NCI-H460 (cell line): ENCODE results near the gene GPR162. TPM values are rescaled to one million over a fixed set of nuclear protein-coding genes. Genes with fewer than 3 reads are reported as not detected.

Experiments
- DNase-seq: peaks from one replicate; pipeline ENCODE4 v3.0.0-alpha.2; 2016; ENCODE audit warnings: low read depth; ENCODE audit errors: extremely low read depth
- total RNA-seq: library from RNA; depleted of rRNA; stranded (reverse); fragments of >200 nt; shearing (Covaris generic); gene quantifications from 2 replicates; pipeline ENCODE4 v1.2.3, GENCODE V29; 2014

The GPR162 gene
- total RNA-seq, 1 experiment from 2014 or later, result 0.94 TPM

- DNase-seq, result no peak
Measured at GRCh38 chr12:6820166-6820565, 1.5 kb upstream of the GPR162 start.

DNA sequence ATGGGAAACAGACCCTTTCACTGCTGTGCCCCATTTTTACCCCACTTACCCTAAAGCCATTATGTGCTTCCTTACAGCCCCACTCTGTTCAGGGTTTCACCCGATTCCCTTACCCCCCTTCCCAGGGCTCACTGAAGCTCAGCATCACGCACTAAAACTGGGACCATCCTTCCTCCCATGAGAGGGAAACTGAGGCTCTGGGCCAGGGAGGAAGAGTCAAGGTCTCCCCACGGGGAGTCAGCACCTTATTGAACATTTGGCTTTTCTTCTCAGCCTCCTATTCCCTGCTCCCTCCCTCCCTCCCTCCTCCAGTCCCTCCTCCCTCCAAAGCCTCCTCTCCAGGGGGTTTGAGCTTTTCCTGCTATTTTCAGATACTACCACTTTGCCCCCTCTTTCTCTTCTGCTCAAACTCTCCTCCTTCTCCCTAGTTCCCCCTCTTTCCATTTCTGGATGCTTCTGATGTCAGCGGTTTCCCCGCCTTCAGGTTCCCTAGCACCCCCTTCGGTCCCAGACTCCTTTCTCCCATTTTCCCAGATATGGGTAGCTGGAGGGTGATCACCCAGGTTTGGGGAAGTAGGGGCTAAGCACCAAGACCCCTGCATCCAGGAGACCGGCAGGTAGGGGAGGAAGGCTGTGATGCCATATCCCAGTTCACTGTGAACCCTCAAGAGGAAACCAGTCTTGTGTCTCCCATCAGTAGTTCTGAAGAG lies 960 bp downstream of the GPR162 start:
- no peak for DNase-seq

GRCh38 chr12:6823182-6824084 lies 1.8 kb downstream of the GPR162 start:
- DNase-seq, result no peak

DNA sequence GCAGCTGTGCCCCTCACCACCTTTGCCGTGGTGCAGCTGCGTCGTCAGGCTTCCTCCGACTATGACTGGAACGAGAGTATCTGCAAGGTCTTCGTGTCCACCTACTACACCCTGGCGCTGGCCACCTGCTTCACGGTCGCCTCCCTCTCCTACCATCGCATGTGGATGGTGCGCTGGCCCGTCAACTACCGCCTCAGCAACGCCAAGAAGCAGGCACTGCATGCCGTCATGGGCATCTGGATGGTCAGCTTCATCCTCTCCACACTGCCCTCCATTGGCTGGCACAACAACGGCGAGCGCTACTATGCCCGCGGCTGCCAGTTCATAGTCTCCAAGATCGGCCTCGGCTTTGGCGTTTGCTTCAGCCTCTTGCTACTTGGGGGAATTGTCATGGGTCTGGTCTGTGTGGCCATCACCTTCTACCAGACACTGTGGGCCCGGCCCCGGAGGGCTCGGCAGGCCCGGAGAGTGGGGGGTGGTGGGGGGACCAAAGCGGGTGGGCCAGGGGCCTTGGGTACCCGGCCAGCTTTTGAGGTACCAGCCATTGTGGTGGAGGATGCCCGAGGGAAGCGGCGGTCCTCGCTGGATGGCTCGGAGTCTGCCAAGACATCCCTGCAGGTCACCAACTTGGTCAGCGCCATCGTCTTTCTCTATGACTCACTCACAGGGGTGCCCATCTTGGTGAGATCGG lies 2.6 kb downstream of the GPR162 start:
- no peak for DNase-seq

DNA sequence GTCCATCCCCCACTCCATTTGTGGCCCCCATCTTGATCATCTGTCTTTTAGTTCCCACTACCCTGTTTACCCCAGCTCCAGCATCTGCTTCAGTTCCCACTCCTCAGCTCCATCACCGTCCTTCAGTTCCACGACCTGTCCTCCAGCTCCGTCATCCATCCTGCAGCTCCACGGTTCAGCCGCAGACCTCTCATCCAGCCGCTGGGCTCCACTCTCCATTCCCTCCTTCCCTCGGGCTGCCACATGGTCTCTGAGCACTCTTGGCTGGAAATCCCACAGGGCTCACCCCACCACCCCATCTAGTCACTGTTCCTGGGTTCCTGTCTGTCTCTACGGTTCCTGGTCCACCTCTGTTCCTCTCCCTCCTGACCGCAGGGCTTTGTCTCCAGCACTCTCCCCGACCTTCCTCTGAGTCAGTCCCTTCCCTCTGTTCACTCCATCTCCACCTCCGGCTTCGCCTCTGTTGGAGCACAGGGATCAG lies 3.3 kb downstream of the GPR162 start:
- no peak for DNase-seq

GRCh38 chr12:6825398-6826124 lies 3.9 kb downstream of the GPR162 start:
- DNase-seq, result peak; percentile 69

DNA sequence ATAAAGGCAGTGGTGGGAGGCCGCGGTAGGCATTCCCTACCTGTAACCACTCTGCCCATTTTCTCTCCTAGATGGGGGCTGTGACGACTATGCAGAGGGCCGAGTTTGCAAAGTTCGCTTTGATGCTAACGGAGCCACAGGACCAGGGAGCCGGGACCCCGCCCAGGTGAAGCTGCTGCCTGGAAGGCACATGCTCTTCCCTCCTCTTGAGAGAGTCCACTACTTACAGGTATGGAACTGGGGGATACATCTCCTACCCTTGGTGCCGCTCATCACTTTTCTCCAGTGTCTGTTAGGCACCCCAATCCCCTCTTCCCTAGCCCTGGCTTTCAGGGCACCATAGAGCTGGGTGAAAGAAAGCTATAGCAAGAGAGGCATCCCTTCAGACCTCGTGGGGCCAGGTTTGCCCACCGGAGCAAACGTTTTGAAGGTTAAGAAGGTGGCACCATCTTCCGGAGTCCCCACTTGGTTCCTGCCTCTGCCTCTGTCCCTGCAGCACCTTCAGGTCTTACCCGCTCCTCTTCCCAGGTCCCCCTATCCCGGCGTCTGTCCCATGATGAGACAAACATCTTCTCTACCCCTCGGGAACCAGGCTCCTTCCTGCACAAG lies 4.6 kb downstream of the GPR162 start:
- DNase-seq, result no peak

DNA sequence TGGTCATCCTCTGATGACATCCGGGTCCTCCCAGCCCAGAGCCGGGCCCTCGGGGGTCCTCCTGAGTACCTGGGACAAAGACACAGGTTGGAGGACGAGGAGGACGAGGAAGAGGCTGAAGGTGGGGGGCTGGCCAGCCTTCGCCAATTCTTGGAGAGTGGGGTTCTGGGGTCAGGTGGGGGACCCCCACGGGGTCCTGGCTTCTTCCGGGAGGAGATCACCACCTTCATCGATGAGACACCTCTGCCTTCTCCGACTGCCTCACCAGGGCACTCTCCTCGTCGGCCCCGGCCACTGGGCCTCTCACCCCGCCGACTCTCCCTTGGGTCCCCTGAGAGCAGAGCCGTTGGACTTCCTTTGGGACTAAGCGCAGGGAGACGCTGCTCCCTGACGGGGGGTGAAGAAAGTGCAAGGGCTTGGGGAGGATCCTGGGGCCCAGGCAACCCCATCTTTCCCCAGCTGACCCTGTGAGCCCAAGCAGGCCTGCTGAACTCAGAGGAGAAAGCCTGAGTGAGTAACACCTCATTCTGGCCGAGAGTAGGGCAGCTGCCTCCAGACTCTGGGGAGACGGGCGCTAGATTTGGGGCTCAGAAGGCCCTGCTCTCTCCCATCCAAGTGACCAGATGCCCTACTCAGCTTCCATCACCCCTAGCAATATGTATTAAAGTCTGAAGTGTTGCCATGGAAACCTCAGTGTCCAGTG lies 5.3 kb downstream of the GPR162 start:
- no peak for DNase-seq

GRCh38 chr12:6827437-6827911 lies 5.9 kb downstream of the GPR162 start:
- peak; percentile 75 for DNase-seq

DNA sequence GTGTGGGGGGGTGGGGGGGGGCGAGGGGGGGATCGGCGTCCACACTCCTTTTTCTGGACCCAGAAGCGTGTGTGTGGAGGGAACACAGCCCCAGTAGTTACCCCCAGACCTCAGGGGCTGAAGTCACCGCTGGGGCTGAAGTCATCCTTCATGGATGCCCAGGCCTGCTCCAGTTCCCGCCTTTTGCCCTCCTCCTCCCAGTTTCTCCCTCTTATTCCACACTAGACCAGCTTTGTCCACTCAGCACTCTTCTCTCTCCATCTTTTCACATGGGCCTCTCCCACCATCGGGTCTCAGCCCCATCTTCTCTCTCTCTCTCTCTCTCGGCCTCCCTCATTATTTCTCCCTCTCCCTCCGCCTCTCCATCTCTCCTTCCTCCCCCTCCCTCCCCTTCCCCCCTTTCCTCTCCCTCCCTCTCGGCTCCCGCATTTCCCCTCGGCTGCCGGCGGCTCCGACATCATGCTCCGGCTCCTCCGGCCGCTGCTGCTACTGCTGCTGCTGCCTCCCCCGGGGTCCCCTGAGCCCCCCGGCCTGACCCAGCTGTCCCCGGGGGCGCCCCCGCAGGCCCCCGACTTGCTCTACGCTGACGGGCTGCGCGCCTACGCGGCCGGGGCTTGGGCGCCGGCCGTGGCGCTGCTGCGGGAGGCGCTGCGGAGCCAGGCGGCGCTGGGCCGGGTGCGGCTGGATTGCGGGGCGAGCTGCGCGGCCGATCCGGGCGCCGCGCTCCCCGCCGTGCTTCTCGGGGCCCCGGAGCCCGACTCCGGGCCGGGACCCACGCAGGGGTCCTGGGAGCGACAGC lies 6.6 kb downstream of the GPR162 start, which contains the start of gene P3H3:
TSS of gene P3H3 (plus strand) at position 426 of the 799 bp plus-strand sequence. CDS start at position 460, 34 bp downstream.
- peak; percentile 23 for DNase-seq

GRCh38 chr12:6828781-6829535 lies 7.3 kb downstream of the GPR162 start:
- DNase-seq, result no peak

GRCh38 chr12:6829536-6830220 lies 8.1 kb downstream of the GPR162 start:
- DNase-seq, result no peak

DNA sequence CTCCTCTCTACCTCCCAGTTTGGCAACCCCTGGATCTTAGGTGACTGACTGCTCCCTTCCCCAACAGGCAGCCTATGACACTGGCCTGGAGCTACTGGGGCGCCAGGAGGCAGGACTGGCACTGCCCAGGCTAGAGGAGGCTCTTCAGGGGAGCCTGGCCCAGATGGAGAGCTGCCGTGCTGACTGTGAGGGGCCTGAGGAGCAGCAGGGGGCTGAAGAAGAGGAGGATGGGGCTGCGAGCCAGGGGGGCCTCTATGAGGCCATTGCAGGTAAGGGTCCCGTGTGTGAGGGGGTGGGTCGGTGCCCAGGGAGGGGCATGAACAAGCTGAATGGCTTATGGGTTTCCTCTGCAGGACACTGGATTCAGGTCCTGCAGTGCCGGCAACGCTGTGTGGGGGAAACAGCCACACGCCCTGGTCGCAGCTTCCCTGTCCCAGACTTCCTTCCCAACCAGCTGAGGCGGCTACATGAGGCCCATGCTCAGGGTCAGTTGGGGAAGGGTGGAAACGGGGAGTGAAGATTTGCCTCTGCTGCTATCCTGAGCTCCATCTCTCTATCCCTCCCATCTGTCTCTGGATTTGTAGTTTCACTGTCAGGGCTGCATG lies 8.8 kb downstream of the GPR162 start:
- DNase-seq, result no peak

DNA sequence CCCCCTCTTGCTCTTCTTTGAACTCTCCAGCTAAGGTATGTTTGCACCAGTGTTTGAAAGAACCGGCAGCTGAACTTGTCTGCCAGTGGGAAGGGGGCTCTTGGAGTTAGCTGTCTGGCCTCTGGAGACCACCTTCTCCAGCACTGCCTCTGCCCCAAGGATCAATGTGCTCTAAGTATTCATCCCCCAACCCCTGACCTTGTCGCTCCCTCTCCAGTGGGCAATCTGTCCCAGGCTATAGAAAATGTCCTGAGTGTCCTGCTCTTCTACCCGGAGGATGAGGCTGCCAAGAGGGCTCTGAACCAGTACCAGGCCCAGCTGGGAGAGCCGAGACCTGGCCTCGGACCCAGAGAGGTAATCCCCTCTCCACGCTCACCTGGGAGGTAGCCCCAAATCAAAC lies 9.4 kb downstream of the GPR162 start:
- no peak for DNase-seq

GRCh38 chr12:6831450-6831995 lies 9.9 kb downstream of the GPR162 start:
- DNase-seq, result no peak

DNA sequence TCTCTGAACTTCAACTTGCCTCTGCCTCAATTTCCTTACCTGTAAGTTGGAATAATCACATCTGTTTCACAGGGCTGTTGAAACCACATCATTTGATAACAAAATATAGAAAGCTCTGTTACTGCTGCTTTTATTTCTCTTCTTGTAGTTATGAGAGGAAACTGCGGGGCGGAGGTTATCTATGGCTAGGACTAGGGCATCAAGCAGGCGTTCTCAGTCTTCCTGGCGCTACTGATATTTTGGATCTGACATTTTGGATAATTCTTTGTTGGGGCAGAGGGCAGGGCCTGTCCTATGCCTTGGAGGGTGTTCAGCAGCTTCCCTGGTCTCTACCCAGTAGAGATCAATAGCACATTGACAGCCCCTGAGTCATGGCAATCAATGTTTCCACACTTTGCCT lies 10.5 kb downstream of the GPR162 start:
- DNase-seq, result no peak
